D721Med (cell line): Measurements from ENCODE around the gene SRPX.
A peak's percentile ranks its signal among the peaks of the same experiment; 100 is the strongest.

ENCODE experiments used
- DNase-seq: peaks from one replicate; pipeline ENCODE4 v3.0.0; 2011; ENCODE audit warnings: low spot score; ENCODE audit not compliant: insufficient read length
- FAIRE-seq: peaks from 2 replicates; lab custom pipeline; 2011; peaks lifted over from hg19 to GRCh38; lab: Jason Lieb, UNC
- TF ChIP-seq, protein P1 (sequence below): IDR thresholded peaks from 2 replicates; pipeline ENCODE4 v1.5.1; 2012; ENCODE audit warnings: mild to moderate bottlenecking, control low read depth; ENCODE audit not compliant: insufficient read depth; ENCODE audit errors: missing control alignments

SRPX gene, protein sequence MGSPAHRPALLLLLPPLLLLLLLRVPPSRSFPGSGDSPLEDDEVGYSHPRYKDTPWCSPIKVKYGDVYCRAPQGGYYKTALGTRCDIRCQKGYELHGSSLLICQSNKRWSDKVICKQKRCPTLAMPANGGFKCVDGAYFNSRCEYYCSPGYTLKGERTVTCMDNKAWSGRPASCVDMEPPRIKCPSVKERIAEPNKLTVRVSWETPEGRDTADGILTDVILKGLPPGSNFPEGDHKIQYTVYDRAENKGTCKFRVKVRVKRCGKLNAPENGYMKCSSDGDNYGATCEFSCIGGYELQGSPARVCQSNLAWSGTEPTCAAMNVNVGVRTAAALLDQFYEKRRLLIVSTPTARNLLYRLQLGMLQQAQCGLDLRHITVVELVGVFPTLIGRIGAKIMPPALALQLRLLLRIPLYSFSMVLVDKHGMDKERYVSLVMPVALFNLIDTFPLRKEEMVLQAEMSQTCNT

DNA sequence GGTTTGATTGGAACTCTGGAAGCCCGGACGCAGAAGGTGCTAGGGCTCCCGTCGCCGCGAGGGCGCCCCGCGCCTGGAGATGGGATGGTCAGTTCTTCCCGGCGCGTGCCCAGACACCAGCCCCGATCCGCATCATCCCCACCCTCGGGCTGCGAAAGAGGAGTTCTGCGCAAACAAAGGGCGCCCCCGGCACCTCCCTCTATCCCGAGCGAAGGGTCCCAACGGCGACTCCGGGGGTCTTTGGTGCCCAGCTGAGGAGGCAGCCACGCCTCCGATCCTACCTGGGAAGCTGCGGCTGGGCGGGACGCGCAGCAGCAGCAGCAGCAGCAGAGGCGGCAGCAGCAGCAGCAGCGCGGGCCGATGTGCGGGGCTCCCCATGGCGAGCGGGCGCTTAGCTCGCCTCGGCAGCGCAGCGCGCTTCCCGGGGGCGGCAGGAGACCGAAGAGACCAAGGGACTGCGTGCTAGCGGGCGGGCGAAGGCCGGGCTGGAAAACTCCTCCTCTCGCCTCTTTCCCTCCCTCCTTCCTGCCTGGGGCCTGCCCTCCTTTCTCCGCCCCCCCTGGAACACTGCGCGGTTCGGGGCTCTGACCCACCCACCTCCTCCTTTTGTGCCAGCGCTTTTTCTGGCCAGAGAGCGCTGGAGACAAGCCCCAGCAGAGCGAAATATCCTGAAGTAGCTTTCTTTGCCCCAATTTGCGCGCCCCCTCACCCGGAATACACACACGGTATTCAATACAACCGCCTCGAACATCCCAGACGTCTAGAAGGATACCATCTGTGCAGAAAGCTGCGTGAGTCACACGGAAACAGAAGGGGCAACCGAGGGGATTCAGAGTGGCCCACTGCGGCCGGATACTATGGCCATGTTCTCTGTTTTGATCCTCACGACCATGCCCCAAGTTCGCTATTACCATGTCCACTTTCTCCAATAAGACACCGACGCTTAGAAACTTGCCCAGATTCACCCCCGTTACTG lies at the start of gene SRPX:
Gene SRPX, minus strand, starts transcription at position 457 of the 976 bp plus-strand sequence. Its CDS starts 79 bp downstream, at position 378.
- TF ChIP-seq, protein P1, sequence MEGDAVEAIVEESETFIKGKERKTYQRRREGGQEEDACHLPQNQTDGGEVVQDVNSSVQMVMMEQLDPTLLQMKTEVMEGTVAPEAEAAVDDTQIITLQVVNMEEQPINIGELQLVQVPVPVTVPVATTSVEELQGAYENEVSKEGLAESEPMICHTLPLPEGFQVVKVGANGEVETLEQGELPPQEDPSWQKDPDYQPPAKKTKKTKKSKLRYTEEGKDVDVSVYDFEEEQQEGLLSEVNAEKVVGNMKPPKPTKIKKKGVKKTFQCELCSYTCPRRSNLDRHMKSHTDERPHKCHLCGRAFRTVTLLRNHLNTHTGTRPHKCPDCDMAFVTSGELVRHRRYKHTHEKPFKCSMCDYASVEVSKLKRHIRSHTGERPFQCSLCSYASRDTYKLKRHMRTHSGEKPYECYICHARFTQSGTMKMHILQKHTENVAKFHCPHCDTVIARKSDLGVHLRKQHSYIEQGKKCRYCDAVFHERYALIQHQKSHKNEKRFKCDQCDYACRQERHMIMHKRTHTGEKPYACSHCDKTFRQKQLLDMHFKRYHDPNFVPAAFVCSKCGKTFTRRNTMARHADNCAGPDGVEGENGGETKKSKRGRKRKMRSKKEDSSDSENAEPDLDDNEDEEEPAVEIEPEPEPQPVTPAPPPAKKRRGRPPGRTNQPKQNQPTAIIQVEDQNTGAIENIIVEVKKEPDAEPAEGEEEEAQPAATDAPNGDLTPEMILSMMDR = no peak
- no peak for DNase-seq

DNA sequence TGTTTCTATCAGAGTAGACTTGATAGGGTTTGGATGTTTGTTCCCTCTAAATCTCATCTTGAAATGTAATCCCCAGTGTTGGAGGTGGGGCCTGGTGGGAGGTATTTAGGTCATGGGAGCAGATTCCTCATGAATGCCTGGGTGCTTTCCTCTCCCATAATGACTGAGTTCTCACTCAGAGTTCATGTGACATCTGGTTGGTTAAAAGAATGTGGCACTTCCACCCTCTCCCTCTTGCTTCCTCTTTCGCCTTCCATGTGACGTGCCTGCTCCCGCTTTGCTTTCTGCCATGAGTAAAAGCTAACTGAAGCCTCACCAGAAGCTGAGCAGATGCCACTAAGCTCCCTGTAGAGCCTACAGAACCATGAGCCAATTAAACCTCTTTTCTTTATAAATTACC lies 47.3 kb upstream of the SRPX start:
- FAIRE-seq (no peak), DNase-seq (no peak)
- TF ChIP-seq, protein P1 = no peak

More for the DNA sequence above, at the start of gene SRPX:
- FAIRE-seq = no peak

DNA sequence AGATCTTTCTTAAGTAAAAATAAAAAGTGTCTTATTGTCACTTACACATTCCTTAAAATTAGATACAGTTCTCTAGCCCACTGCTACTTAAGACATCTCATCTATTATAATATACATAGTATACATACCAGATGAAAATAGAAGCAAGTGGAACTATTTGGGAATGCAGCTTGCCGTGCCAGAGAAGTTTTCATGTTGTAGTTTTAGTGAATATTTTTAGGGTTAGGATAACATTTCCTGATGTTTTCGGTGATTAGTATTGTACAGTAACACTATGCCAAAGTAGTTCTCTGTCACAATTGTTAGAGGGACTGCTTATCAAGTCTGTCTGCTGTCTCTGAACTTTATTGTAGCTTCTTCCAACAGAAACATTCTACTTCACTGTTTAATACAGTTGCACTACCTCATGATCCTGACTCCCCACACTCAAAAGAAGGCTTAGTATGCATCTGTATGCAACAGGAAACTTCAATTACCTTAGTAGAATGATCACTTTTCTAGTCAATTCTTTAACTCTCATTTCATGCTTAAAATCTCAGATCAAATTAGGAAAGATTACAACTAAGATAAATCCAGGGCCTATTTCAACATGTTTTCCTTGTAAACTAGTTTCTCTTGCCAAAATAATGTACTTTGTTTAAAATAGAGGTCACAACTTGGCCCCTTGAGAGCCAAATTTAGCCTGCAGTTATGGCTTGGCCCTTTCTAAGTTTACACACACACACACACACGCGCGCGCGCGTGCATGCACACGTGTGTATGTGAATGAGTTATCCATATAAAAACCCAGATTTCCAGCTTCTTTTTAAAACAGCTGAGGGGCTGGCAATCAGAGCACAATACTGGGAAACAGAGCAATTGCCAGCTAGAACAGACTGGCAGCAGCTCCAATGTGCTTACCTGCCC lies 42.3 kb upstream of the SRPX start:
- no peak for FAIRE-seq
- no peak for DNase-seq
- TF ChIP-seq, protein P1 = no peak

DNA sequence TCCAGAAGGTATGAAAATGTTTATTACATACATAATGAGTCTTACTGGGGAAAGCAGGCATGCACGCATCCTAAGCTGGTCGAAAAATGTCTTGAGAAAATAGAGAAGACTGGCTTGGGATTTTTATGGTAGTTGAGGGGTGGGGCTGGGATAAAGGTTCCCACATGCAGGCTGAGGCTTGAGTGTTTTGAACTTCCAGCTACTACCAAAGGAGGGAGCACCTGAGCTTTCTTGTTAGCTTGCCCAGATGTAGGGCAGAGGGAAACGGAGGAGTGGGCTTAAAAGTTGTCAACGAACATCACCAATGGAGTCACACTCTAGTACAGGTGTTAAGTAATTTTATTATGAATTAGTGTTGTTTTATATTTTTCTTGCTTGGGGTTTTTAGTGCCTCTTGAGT lies 39.6 kb upstream of the SRPX start:
- DNase-seq (no peak), FAIRE-seq (no peak)
- TF ChIP-seq, protein P1 = peak; percentile 42

DNA sequence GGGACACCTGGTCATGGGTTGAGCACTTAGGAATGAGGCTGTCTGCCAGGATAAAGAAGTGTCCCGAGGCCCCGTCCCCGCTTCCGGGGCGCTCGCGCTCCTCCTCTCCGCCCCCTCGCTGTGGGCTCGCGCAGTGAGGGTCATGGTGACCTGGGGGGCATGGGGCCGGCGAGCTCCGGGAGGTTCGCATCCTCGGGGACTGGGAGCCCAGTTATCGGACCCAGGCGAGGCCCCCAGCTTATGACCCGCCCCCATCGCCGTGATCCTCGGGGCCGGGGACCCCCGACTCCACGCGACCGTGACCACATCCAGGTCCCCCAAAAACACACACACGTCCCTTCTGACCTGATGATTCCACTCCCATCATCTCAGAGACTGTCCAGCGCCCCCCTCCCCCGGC lies 35.3 kb upstream of the SRPX start:
- no peak for FAIRE-seq
- TF ChIP-seq, protein P1 = no peak
- DNase-seq = no peak

DNA sequence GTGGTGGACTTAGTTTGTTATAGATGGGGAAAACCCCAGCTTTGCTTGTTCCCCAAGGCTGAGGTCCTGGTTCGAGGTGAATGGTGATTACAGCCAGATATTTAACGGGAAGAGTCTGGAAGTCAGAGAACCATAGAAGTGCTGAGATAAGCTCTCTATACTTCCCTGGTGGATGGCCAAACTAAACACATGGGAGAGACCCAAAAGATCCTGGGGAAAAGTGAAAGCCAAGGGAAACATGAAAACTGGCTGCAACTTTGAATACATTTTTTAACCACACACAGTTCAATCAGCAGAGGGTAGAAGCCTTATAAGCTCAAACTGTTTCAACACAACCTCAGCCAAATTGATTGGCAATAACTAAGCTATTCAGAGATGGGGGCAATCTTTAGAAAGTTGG lies 29.3 kb upstream of the SRPX start:
- DNase-seq (no peak), FAIRE-seq (no peak)
- TF ChIP-seq, protein P1 = no peak
